Gastroesophageal sphincter (tissue), 3 donors: ENCODE data around the gene CDHR4.

Experiments
- EP300 ChIP-seq: sonication (generic); formaldehyde crosslinking; IDR thresholded peaks from one replicate; pipeline ENCODE4 v1.6.1; 2017; ENCODE audit warnings: antibody characterized with exemption, mild to moderate bottlenecking
- POLR2AphosphoS5 ChIP-seq: sonication (generic); formaldehyde crosslinking; IDR thresholded peaks from one replicate; pipeline ENCODE4 v1.6.1; 2017; ENCODE audit warnings: antibody characterized with exemption
- TF ChIP-seq, protein P1 (sequence below), 4 experiments: fragments of 200-600 bp in 2 of 4; fragments of 450-650 bp in 2 of 4; sonication (generic) in 1 of 4; IDR thresholded peaks; one replicate each; pipeline ENCODE4 v1.5.1; 2017 to 2019; ENCODE audit warnings: antibody characterized with exemption in 4 of 4, mild to moderate bottlenecking in 2 of 4, moderate library complexity in 2 of 4

DNA sequence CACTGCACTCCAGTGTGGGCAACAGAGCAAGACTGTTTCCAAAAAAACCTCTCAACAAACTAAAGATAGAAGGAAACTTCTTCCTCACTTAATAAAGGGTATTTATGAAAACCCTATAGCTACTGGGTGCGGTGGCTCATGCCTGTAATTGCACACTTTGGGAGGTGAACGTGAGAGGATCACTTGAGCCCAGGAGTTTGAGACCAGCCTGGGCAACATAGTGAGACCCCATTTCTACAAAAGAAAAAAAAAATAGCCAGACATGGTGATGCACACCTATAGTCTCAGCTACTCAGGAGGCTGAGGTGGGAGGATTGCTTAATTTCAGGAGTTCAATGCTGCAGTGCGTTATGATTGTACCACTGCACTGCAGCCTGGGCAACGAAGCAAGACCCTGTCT is 35.7 kb downstream of the CDHR4 start:
- TF ChIP-seq, protein P1, sequence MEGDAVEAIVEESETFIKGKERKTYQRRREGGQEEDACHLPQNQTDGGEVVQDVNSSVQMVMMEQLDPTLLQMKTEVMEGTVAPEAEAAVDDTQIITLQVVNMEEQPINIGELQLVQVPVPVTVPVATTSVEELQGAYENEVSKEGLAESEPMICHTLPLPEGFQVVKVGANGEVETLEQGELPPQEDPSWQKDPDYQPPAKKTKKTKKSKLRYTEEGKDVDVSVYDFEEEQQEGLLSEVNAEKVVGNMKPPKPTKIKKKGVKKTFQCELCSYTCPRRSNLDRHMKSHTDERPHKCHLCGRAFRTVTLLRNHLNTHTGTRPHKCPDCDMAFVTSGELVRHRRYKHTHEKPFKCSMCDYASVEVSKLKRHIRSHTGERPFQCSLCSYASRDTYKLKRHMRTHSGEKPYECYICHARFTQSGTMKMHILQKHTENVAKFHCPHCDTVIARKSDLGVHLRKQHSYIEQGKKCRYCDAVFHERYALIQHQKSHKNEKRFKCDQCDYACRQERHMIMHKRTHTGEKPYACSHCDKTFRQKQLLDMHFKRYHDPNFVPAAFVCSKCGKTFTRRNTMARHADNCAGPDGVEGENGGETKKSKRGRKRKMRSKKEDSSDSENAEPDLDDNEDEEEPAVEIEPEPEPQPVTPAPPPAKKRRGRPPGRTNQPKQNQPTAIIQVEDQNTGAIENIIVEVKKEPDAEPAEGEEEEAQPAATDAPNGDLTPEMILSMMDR (IDR thresholded peaks at IDR 0.05), result no peak
- TF ChIP-seq POLR2AphosphoS5 (no peak), EP300 (no peak)
